Brain microvascular endothelial cell (primary cell): ENCODE results near the gene TANGO6.

Experiments used
- DNase-seq: peaks from one replicate; pipeline ENCODE4 v3.0.0-alpha.2; 2020
- H3K27ac ChIP-seq: fragments of 250-450 bp; sonication (Bioruptor Pico); 2 replicates; pipeline ENCODE4 v1.5.1; 2020; ENCODE audit warnings: mild to moderate bottlenecking, moderate library complexity
- H3K27me3 ChIP-seq: fragments of 250-450 bp; sonication (Bioruptor Pico); replicated peaks from 2 replicates; pipeline ENCODE4 v1.5.1; 2020; ENCODE audit warnings: mild to moderate bottlenecking
- H3K36me3 ChIP-seq: fragments of 250-450 bp; sonication (Bioruptor Pico); replicated peaks from 2 replicates; pipeline ENCODE4 v1.5.1; 2020; ENCODE audit warnings: mild to moderate bottlenecking
- H3K4me3 ChIP-seq: 2 replicates; pipeline ENCODE4 v1.5.1; 2011; ENCODE audit warnings: low read depth, mild to moderate bottlenecking, control low read depth, low read length, moderate library complexity
- CTCF ChIP-seq: IDR thresholded peaks from 2 replicates; pipeline ENCODE4 v1.5.1; 2011; ENCODE audit warnings: low read depth, mild to moderate bottlenecking, moderate library complexity, low read length, control low read depth, inconsistent platforms; ENCODE audit errors: missing control alignments
- in situ Hi-C: cut with HindIII; loops from 2 replicates; pipeline ENCODE4 v1.10.0; 2017; ENCODE audit warnings: low sequenced_read_pairs, low pct_ligation_motif_present

TANGO6 gene

GRCh38 chr16:68850481-68850880 is 7.2 kb downstream of the TANGO6 start:
- in situ Hi-C loops, result no loop called here
- no peak for TF ChIP-seq CTCF
- H3K27me3 ChIP-seq, result no peaks in the 10 kb centered on the region
- H3K4me3 ChIP-seq, result no peak overlapping the region
- DNase-seq, result no peak
- H3K36me3 ChIP-seq, result no peaks in the 10 kb centered on the region
- no peak overlapping the region for H3K27ac ChIP-seq

GRCh38 chr16:68851601-68852000 is 8.3 kb downstream of the TANGO6 start:
- no peak for TF ChIP-seq CTCF
- in situ Hi-C loops, result no loop called here
- Histone ChIP-seq H3K36me3 (no peaks in the 10 kb centered on the region), H3K4me3 (no peak overlapping the region), H3K27ac (no peak overlapping the region), H3K27me3 (no peaks in the 10 kb centered on the region)
- DNase-seq, result no peak

DNA sequence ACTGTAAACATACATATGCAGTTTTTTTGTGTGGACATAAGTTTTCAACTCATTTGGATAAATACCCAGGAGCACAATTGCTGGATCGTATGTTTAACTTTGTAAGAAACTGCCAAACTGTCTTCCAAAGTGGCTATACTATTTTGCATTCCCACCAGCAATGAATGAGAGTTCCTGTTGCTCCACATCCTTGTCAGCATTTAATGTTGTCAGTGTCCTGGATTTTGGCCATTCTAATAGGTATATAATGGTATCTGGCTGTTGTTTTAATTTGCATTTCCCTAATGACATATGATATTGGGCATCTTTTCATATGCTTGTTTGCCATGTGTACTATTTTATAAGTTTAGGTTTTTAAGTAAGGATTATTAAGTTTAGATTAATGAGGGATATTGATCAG is 14.1 kb downstream of the TANGO6 start:
- peaks cover 6% of the 10 kb centered on the region for H3K36me3 ChIP-seq
- DNase-seq, result no peak
- H3K4me3 ChIP-seq, result no peak overlapping the region
- H3K27me3 ChIP-seq, result no peaks in the 10 kb centered on the region
- no peak for TF ChIP-seq CTCF
- in situ Hi-C loops, result no loop called here
- H3K27ac ChIP-seq, result no peak overlapping the region

DNA sequence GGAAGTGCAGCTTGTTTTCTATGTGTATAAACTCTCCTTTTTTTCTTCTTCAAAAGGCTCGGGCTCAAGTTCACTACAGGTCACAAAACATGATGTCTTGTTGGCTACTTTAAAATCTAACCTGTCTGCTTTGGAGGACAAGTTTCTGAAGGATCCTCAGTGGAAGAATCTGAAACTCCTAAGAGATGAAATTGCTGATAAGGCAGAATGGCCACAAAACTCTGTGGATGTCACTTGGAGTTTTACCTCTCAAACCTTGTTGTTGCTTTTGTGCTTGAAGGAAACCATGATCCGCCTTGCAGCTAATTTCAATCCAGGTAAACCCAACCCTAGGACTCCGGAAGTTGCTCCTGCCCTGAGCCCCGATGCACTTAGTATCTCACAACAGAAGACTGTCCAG is 16.5 kb downstream of the TANGO6 start:
- in situ Hi-C loops, result no loop called here
- H3K27me3 ChIP-seq, result no peaks in the 10 kb centered on the region
- no peak overlapping the region for H3K4me3 ChIP-seq
- no peak overlapping the region for H3K27ac ChIP-seq
- no peak for DNase-seq
- TF ChIP-seq CTCF, result no peak
- H3K36me3 ChIP-seq, result peaks cover 8% of the 10 kb centered on the region

- H3K27ac ChIP-seq, result no peak overlapping the region
- H3K36me3 ChIP-seq, result peaks cover 8% of the 10 kb centered on the region
- H3K27me3 ChIP-seq, result no peaks in the 10 kb centered on the region
- in situ Hi-C loops, result no loop called here
- DNase-seq, result no peak
- TF ChIP-seq CTCF, result no peak
- H3K4me3 ChIP-seq, result no peak overlapping the region
Measured at GRCh38 chr16:68860978-68861892, 17.9 kb downstream of the TANGO6 start.
